Liver (tissue), 9 donors: ENCODE data around the gene CD7. TPM values are rescaled to one million over a fixed set of nuclear protein-coding genes. Genes with fewer than 3 reads are reported as not detected.

Experiments used
- DNase-seq: peaks from one replicate; pipeline ENCODE4 v3.0.0-alpha.2; 2017; ENCODE audit warnings: low spot score
- H3K27ac ChIP-seq, 2 donors: one replicate each; pipeline ENCODE4 v1.7.0; 2013; ENCODE audit warnings: inconsistent platforms in 2 of 2, low read length in 2 of 2, control low read depth in 1 of 2, low read depth in 1 of 2, mild to moderate bottlenecking in 1 of 2
- H3K27me3 ChIP-seq, 4 donors: one replicate each; pipeline versions ENCODE4 v1.6.1 to v1.7.0; 2013; ENCODE audit warnings: low read length in 3 of 4, inconsistent platforms in 1 of 4, mild to moderate bottlenecking in 1 of 4, moderate library complexity in 1 of 4; ENCODE audit not compliant: control insufficient read depth in 4 of 4, insufficient read depth in 4 of 4
- H3K36me3 ChIP-seq, 4 donors: one replicate each; pipeline versions ENCODE4 v1.6.1 to v1.7.0; 2013; ENCODE audit warnings: low read length in 3 of 4, mild to moderate bottlenecking in 3 of 4, low read depth in 1 of 4, moderate library complexity in 1 of 4; ENCODE audit not compliant: control insufficient read depth in 4 of 4, insufficient read depth in 3 of 4
- H3K4me1 ChIP-seq, 4 donors: one replicate each; pipeline versions ENCODE4 v1.6.1 to v1.7.0; 2013; ENCODE audit warnings: low read length in 3 of 4, mild to moderate bottlenecking in 3 of 4, moderate library complexity in 1 of 4; ENCODE audit not compliant: control insufficient read depth in 4 of 4, insufficient read depth in 4 of 4
- H3K4me3 ChIP-seq, 3 donors: one replicate each; pipeline versions ENCODE4 v1.6.1 to v1.7.0; 2013; ENCODE audit warnings: low read length in 3 of 3, control low read depth in 1 of 3, low read depth in 1 of 3, mild to moderate bottlenecking in 1 of 3
- H3K9ac ChIP-seq, 2 donors: one replicate each; pipeline ENCODE4 v1.7.0; 2013; ENCODE audit warnings: low read length in 2 of 2, mild to moderate bottlenecking in 2 of 2, moderate library complexity in 2 of 2, control low read depth in 1 of 2, low read depth in 1 of 2
- H3K9me3 ChIP-seq, 4 donors: one replicate each; pipeline versions ENCODE4 v1.6.1 to v1.7.0; 2013; ENCODE audit warnings: low read length in 3 of 4; ENCODE audit not compliant: control insufficient read depth in 4 of 4
- FOXA1 ChIP-seq: IDR thresholded peaks from 2 replicates; pipeline ENCODE4 v1.6.1; 2016; ENCODE audit warnings: antibody characterized with exemption
- FOXA2 ChIP-seq: IDR thresholded peaks from 2 replicates; pipeline ENCODE4 v1.6.1; 2016; ENCODE audit warnings: antibody characterized with exemption
- GABPA ChIP-seq, 2 donors: IDR thresholded peaks in 1 of 2; conservative IDR thresholded peaks in 1 of 2; 2 replicates each; pipeline ENCODE4 v1.6.1; 2016; ENCODE audit warnings: antibody characterized with exemption in 2 of 2, mild to moderate bottlenecking in 1 of 2, moderate library complexity in 1 of 2
- HNF4A ChIP-seq, 2 donors: conservative IDR thresholded peaks; 2 replicates each; pipeline ENCODE4 v1.6.1; 2016; ENCODE audit warnings: antibody characterized with exemption in 2 of 2, mild to moderate bottlenecking in 2 of 2
- NR2F2 ChIP-seq: IDR thresholded peaks from 2 replicates; pipeline ENCODE4 v1.6.1; 2016; ENCODE audit warnings: antibody characterized with exemption
- RAD21 ChIP-seq, 2 donors: IDR thresholded peaks; 2 replicates each; pipeline ENCODE4 v1.6.1; 2016; ENCODE audit warnings: antibody characterized with exemption in 2 of 2, mild to moderate bottlenecking in 2 of 2
- SP1 ChIP-seq: IDR thresholded peaks from 2 replicates; pipeline ENCODE4 v1.6.1; 2018; ENCODE audit warnings: antibody characterized with exemption, mild to moderate bottlenecking
- TAF1 ChIP-seq: conservative IDR thresholded peaks from 2 replicates; pipeline ENCODE4 v1.6.1; 2016; ENCODE audit warnings: antibody characterized with exemption, mild to moderate bottlenecking
- YY1 ChIP-seq: IDR thresholded peaks from 2 replicates; pipeline ENCODE4 v1.6.1; 2016; ENCODE audit warnings: antibody characterized with exemption, mild to moderate bottlenecking
- WGBS: extraction: QIAGEN DNeasy Blood & Tissue Kit; methylation state at CpG from one replicate; pipeline ENCODE4 v1.1.7; 2013; 5-methylcytosine and 5-hydroxymethylcytosine counted together
- polyA plus RNA-seq, 2 donors: library from polyadenylated mRNA; stranded (reverse) in 1 of 2; unstranded in 1 of 2; fragments of 200-250 nt in 1 of 2; fragments of >200 nt in 1 of 2; fragmentation: Nextera tagmentation in 1 of 2; extraction: Ambion mirVana in 1 of 2; gene quantifications; one replicate each; pipeline versions ENCODE4 v1.2.1 to v1.2.3, GENCODE V29; 2013 to 2015
- total RNA-seq, 2 donors: library from RNA; depleted of rRNA; stranded (reverse); fragments of >200 nt; gene quantifications; one replicate each; pipeline ENCODE4 v1.2.3, GENCODE V29; 2014
- TF ChIP-seq, protein P1 (sequence below): IDR thresholded peaks from 2 replicates; pipeline ENCODE4 v1.6.1; 2016; ENCODE audit warnings: antibody characterized with exemption
- TF ChIP-seq, protein P2 (sequence below): fragments of 150-350 bp; IDR thresholded peaks from 2 replicates; pipeline ENCODE4 v1.5.1; 2017; ENCODE audit warnings: improper control_type of control experiment, low read depth, low read length; ENCODE audit not compliant: missing input control
- TF ChIP-seq, protein P3 (sequence below): IDR thresholded peaks from 2 replicates; pipeline ENCODE4 v1.6.1; 2016; ENCODE audit warnings: antibody characterized with exemption
- TF ChIP-seq, protein P4 (sequence below): IDR thresholded peaks from 2 replicates; pipeline ENCODE4 v1.6.1; 2016; ENCODE audit warnings: antibody characterized with exemption, mild to moderate bottlenecking
- donor health status: healthy.
- donor health status: healthy.
- donor health status: healthy.
- donor health status: healthy.
- donor health status: healthy.

Gene CD7
- total and polyA plus RNA-seq, 4 donors, result 1.0 to 1.5 (median 1.4) TPM

DNA sequence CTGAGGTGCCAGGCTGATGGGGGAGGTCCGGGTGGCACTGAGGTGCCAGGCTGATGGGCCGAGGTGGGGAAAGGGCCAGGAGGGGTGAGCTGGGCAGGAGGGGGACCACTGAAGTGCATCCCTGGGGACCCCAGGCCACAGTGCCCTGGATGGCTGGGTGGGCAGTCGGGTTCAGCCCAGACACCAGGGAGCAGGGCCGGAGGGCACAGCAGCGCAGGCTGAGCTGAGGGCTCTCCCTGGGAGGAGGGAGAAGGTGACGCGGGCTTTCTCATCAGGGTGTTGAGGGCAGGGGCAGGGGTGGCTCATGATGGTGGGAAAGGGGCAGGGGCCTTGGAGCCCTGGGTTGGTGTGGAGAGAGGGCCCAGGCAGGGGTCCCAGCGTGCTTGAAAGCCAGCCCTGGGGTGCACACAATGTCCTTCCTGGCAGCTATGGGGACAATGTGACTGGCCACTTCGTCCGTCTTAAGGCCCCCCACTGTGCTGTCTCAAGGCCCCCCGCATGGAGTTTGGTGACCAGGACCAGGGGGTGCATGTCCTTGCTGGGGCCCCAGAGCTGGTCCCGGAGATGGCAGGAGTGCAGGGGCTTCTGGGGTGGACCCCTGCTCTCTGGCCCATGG is 16.0 kb downstream of the CD7 start:
- Histone ChIP-seq H3K4me3 (no peak overlapping the region), H3K4me1 (peaks cover 4 to 27% (median 14%) of the 10 kb centered on the region in 4 donors), H3K9ac (no peak overlapping the region), H3K27ac (no peak overlapping the region), H3K27me3 (no peaks in the 10 kb centered on the region), H3K9me3 (no peaks in the 10 kb centered on the region), H3K36me3 (no peaks in the 10 kb centered on the region)
- TF ChIP-seq FOXA2, result no peak
- TF ChIP-seq, protein P1, sequence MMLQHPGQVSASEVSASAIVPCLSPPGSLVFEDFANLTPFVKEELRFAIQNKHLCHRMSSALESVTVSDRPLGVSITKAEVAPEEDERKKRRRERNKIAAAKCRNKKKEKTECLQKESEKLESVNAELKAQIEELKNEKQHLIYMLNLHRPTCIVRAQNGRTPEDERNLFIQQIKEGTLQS, result no peak
- DNase-seq, result no peak
- 91% methylated on average over 12 of the region's 12 CpGs for WGBS

DNA sequence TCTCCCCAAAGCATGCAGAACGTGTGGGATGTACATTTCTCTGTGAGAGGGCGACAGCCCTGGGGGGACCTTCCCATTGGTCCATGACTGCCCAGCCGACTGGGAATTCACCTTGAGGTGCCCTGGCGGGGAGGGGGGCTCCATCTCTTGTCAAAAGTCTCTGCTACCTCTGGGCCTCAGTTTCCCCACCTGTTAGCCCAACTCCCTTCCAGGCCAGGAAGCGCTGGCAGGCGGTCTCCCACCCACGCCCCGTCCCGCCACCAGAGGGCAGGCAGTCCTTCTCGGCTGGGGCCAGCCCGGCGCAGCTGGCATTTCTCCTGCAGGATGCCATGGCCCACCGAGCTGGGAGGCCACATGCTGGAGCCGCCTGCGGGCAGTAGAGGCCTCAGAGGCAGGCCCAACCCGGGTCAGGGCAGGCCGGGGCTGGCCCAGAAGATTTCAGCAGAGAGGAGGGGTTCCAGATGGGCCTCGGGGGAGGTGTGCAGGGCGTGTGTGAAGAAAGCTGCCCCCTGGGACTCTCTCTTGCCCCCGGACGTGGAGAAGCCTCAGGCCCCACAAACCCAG is 16.6 kb downstream of the CD7 start:
- TF ChIP-seq GABPA (IDR thresholded peaks at IDR 0.05 in 1 of 2, conservative IDR thresholded peaks at IDR 0.05 in 1 of 2) (no peak), RAD21 (IDR thresholded peaks at IDR 0.05) (peak; percentile 71 to 79)
- TF ChIP-seq, protein P2, sequence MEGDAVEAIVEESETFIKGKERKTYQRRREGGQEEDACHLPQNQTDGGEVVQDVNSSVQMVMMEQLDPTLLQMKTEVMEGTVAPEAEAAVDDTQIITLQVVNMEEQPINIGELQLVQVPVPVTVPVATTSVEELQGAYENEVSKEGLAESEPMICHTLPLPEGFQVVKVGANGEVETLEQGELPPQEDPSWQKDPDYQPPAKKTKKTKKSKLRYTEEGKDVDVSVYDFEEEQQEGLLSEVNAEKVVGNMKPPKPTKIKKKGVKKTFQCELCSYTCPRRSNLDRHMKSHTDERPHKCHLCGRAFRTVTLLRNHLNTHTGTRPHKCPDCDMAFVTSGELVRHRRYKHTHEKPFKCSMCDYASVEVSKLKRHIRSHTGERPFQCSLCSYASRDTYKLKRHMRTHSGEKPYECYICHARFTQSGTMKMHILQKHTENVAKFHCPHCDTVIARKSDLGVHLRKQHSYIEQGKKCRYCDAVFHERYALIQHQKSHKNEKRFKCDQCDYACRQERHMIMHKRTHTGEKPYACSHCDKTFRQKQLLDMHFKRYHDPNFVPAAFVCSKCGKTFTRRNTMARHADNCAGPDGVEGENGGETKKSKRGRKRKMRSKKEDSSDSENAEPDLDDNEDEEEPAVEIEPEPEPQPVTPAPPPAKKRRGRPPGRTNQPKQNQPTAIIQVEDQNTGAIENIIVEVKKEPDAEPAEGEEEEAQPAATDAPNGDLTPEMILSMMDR, result peak; percentile 64
- Histone ChIP-seq H3K36me3 (no peaks in the 10 kb centered on the region), H3K4me3 (no peak overlapping the region), H3K4me1 (peaks cover 7 to 29% (median 14%) of the 10 kb centered on the region in 4 donors), H3K9ac (no peak overlapping the region), H3K9me3 (no peaks in the 10 kb centered on the region), H3K27ac (no peak overlapping the region), H3K27me3 (no peaks in the 10 kb centered on the region)
- 53% methylated on average over 21 of the region's 21 CpGs for WGBS
- DNase-seq, result peak; percentile 62

DNA sequence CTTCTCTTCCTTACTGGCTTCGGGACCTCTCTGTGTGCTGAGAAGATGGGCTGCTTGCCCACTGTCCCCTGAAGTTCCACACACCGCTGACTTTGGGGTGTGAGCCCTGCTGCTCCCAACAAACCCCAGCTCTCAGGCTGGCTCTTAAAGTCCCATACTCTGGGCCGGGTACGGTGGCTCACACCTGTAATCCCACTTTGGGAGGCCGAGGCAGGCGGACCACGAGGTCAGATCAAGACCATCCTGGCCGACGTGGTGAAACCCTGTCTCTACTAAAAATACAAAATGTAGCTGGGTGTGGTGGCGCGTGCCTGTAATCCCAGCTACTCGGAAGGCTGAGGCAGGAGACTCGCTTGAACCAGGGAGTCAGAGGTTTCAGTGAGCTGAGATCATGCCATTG is 17.2 kb downstream of the CD7 start:
- Histone ChIP-seq H3K27me3 (no peaks in the 10 kb centered on the region), H3K9ac (no peak overlapping the region), H3K4me3 (no peak overlapping the region), H3K9me3 (no peaks in the 10 kb centered on the region), H3K27ac (no peak overlapping the region), H3K4me1 (peaks cover 9 to 34% (median 17%) of the 10 kb centered on the region in 4 donors), H3K36me3 (no peaks in the 10 kb centered on the region)
- 94% methylated on average over 13 of the region's 13 CpGs for WGBS
- no peak for TF ChIP-seq TAF1
- no peak for TF ChIP-seq NR2F2
- TF ChIP-seq, protein P3, sequence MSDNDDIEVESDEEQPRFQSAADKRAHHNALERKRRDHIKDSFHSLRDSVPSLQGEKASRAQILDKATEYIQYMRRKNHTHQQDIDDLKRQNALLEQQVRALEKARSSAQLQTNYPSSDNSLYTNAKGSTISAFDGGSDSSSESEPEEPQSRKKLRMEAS, result no peak
- TF ChIP-seq, protein P1, result no peak
- TF ChIP-seq, protein P4, sequence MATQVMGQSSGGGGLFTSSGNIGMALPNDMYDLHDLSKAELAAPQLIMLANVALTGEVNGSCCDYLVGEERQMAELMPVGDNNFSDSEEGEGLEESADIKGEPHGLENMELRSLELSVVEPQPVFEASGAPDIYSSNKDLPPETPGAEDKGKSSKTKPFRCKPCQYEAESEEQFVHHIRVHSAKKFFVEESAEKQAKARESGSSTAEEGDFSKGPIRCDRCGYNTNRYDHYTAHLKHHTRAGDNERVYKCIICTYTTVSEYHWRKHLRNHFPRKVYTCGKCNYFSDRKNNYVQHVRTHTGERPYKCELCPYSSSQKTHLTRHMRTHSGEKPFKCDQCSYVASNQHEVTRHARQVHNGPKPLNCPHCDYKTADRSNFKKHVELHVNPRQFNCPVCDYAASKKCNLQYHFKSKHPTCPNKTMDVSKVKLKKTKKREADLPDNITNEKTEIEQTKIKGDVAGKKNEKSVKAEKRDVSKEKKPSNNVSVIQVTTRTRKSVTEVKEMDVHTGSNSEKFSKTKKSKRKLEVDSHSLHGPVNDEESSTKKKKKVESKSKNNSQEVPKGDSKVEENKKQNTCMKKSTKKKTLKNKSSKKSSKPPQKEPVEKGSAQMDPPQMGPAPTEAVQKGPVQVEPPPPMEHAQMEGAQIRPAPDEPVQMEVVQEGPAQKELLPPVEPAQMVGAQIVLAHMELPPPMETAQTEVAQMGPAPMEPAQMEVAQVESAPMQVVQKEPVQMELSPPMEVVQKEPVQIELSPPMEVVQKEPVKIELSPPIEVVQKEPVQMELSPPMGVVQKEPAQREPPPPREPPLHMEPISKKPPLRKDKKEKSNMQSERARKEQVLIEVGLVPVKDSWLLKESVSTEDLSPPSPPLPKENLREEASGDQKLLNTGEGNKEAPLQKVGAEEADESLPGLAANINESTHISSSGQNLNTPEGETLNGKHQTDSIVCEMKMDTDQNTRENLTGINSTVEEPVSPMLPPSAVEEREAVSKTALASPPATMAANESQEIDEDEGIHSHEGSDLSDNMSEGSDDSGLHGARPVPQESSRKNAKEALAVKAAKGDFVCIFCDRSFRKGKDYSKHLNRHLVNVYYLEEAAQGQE, result no peak
- TF ChIP-seq YY1, result no peak
- no peak for TF ChIP-seq SP1
- no peak for TF ChIP-seq HNF4A (conservative IDR thresholded peaks at IDR 0.05)
- TF ChIP-seq, protein P2, result no peak
- no peak for TF ChIP-seq FOXA1
- DNase-seq, result no peak
